K562 (cell line): ENCODE data around the gene ANK3. TPM values are rescaled to one million over a fixed set of nuclear protein-coding genes. Genes with fewer than 3 reads are reported as not detected.
A peak's percentile ranks its signal among the peaks of the same experiment; 100 is the strongest.

Source experiments
- ATAC-seq: fragments of 200-7000 bp; cut with Tn5 transposase; 3 replicates; pipeline ENCODE4 v1.9.1; 2020; ENCODE audit warnings: moderate library complexity
- BruUV-seq: library from RNA; stranded (reverse); fragments of 400-500 nt; replicated peaks from 2 replicates; lab custom pipeline; 2021; lab: Mats Ljungman, UMichigan
- CTCF ChIA-PET: fragments of 300-600 bp; formaldehyde crosslinking; extraction: SDS; loops from one replicate; lab custom pipeline; 2021; ENCODE audit warnings: low intra/inter-chr PET ratio; lab: Yijun Ruan, JAX
- POLR2A ChIA-PET: fragments of 300-600, 350-650 bp; sonication (Branson Sonifier 250); formaldehyde crosslinking; extraction: SDS; loops from one replicate; lab custom pipeline; 2021; ENCODE audit warnings: antibody characterized with exemption, inconsistent platforms; lab: Yijun Ruan, JAX
- DNase-seq, 4 experiments: peaks; one replicate each; pipeline versions ENCODE4 v3.0.0 to v3.0.0-alpha.2; 2011 to 2018; ENCODE audit warnings: low spot score in 3 of 4, mixed read lengths in 3 of 4; ENCODE audit errors: extremely low read depth in 1 of 4
- FAIRE-seq: peaks from 2 replicates; lab custom pipeline; 2011; peaks lifted over from hg19 to GRCh38; lab: Jason Lieb, UNC
- H2AFZ ChIP-seq: 2 replicates; pipeline ENCODE4 v1.6.0; 2011; ENCODE audit warnings: low read depth, low read length, control low read depth, inconsistent platforms
- H3K27ac ChIP-seq: fragments of 200-600 bp; 3 replicates; pipeline ENCODE4 v1.8.0; 2011; ENCODE audit warnings: low read depth, mild to moderate bottlenecking, control low read depth, inconsistent platforms, low read length, moderate library complexity, mixed read lengths; ENCODE audit errors: extremely low read depth
- H3K27me3 ChIP-seq, 2 experiments: fragments of 300-600 bp in 1 of 2; 2 replicates in 1 of 2; 3 replicates in 1 of 2; pipeline versions ENCODE4 v1.6.0 to v1.8.0; 2011; ENCODE audit warnings: inconsistent platforms in 2 of 2, low read length in 2 of 2, mild to moderate bottlenecking in 1 of 2, mixed read lengths in 1 of 2, moderate library complexity in 1 of 2; ENCODE audit not compliant: control insufficient read depth in 2 of 2, insufficient read depth in 2 of 2
- H3K36me3 ChIP-seq: fragments of 300-600 bp; 3 replicates; pipeline ENCODE4 v1.8.0; 2011; ENCODE audit warnings: mild to moderate bottlenecking, low read length, inconsistent platforms; ENCODE audit not compliant: control insufficient read depth, insufficient read depth
- H3K4me1 ChIP-seq, 2 experiments: fragments of 200-600 bp in 1 of 2; replicated peaks in 1 of 2; 2 replicates in 1 of 2; 3 replicates in 1 of 2; pipeline versions ENCODE4 v1.5.1 to v1.8.0; 2011; ENCODE audit warnings: inconsistent platforms in 2 of 2, low read length in 2 of 2, mild to moderate bottlenecking in 1 of 2, mixed read lengths in 1 of 2, moderate library complexity in 1 of 2; ENCODE audit not compliant: control insufficient read depth in 2 of 2, insufficient read depth in 2 of 2
- H3K4me2 ChIP-seq: 2 replicates; pipeline ENCODE4 v1.6.1; 2011; ENCODE audit warnings: low read length, control low read depth, inconsistent platforms, mixed read lengths; ENCODE audit not compliant: insufficient read depth
- H3K4me3 ChIP-seq: fragments of 200-600 bp; sonication (generic), shearing (Covaris generic); 2 replicates; pipeline ENCODE4 v1.5.1; 2016; ENCODE audit warnings: control low read depth, inconsistent platforms
- H3K79me2 ChIP-seq: fragments of 200-600 bp; 3 replicates; pipeline ENCODE4 v1.8.0; 2011; ENCODE audit warnings: low read length, inconsistent platforms; ENCODE audit not compliant: control insufficient read depth, insufficient read depth
- H3K9ac ChIP-seq, 2 experiments: 2 replicates each; pipeline versions ENCODE4 v1.6.0 to v1.6.1; 2011; ENCODE audit warnings: low read depth in 2 of 2, low read length in 2 of 2, control low read depth in 1 of 2, inconsistent platforms in 1 of 2, mild to moderate bottlenecking in 1 of 2, mixed read lengths in 1 of 2; ENCODE audit not compliant: insufficient read depth in 1 of 2
- H3K9me1 ChIP-seq: one replicate; pipeline ENCODE4 v1.6.0; 2011; ENCODE audit warnings: inconsistent platforms, mild to moderate bottlenecking, low read length, moderate library complexity; ENCODE audit not compliant: control insufficient read depth, insufficient read depth
- H3K9me3 ChIP-seq: replicated peaks from 2 replicates; pipeline ENCODE4 v1.5.1; 2011; ENCODE audit warnings: low read depth, low read length, inconsistent platforms; ENCODE audit not compliant: control insufficient read depth, insufficient read depth
- H4K20me1 ChIP-seq: replicated peaks from 2 replicates; pipeline ENCODE4 v1.6.1; 2011; ENCODE audit warnings: low read length, inconsistent platforms, mixed read lengths; ENCODE audit not compliant: control insufficient read depth, insufficient read depth
- BCOR ChIP-seq: fragments of 450-650 bp; IDR thresholded peaks from 2 replicates; pipeline ENCODE4 v1.6.1; 2016
- CBFA2T3 ChIP-seq: fragments of 450-650 bp; IDR thresholded peaks from 2 replicates; pipeline ENCODE4 v1.6.1; 2017
- FOXJ2 ChIP-seq: fragments of 200-800 bp; sonication (Bioruptor generic); IDR thresholded peaks from 2 replicates; pipeline ENCODE4 v1.6.1; 2016; ENCODE audit warnings: missing genetic modification characterization, missing compliant biosample characterization
- HNRNPLL ChIP-seq: fragments of 200-400 bp; formaldehyde crosslinking; IDR thresholded peaks from 2 replicates; pipeline ENCODE4 v1.6.1; 2017; ENCODE audit warnings: low read length, low read depth, mild to moderate bottlenecking; ENCODE audit not compliant: poor library complexity, severe bottlenecking
- KAT7 ChIP-seq: sonication (generic); formaldehyde crosslinking; IDR thresholded peaks from 2 replicates; pipeline ENCODE4 v1.8.0; 2022; ENCODE audit warnings: missing genetic modification reagents, mild to moderate bottlenecking, borderline replicate concordance
- KDM1A ChIP-seq, 2 experiments: fragments of 450-650 bp; IDR thresholded peaks; 2 replicates each; pipeline ENCODE4 v1.6.1; 2016; ENCODE audit warnings: mild to moderate bottlenecking in 2 of 2
- PBX2 ChIP-seq, 2 experiments: IDR thresholded peaks in 1 of 2; conservative IDR thresholded peaks in 1 of 2; 2 replicates each; pipeline ENCODE4 v1.6.1; 2016; ENCODE audit warnings: low read depth in 2 of 2, mild to moderate bottlenecking in 1 of 2, missing compliant biosample characterization in 1 of 2, missing genetic modification characterization in 1 of 2, moderate library complexity in 1 of 2
- POLR2AphosphoS5 ChIP-seq: IDR thresholded peaks from 2 replicates; pipeline ENCODE4 v1.6.1; 2011; ENCODE audit warnings: mild to moderate bottlenecking, low read depth, low read length, moderate library complexity; ENCODE audit not compliant: control insufficient read depth, insufficient read depth
- RBM25 ChIP-seq: fragments of 200-400 bp; formaldehyde crosslinking; IDR thresholded peaks from 2 replicates; pipeline ENCODE4 v1.6.1; 2018; ENCODE audit warnings: low read length, low read depth, moderate library complexity; ENCODE audit not compliant: severe bottlenecking
- RUNX1 ChIP-seq: sonication (generic); IDR thresholded peaks from 2 replicates; pipeline ENCODE4 v1.6.1; 2016; ENCODE audit warnings: antibody characterized with exemption, low read depth
- ZNF121 ChIP-seq: sonication (generic); formaldehyde crosslinking; conservative IDR thresholded peaks from 2 replicates; pipeline ENCODE4 v1.8.0; 2022; ENCODE audit warnings: missing genetic modification reagents
- WGBS: fragments of 100-300 bp; shearing (Covaris generic); methylation state at CpG from one replicate; pipeline ENCODE4 v1.1.6; 2016; ENCODE audit warnings: low coverage, mixed read lengths; ENCODE audit not compliant: insufficient coverage; ENCODE audit errors: missing lambda C conversion rate; 5-methylcytosine and 5-hydroxymethylcytosine counted together
- in situ Hi-C: fragments of 300-500 bp; cut with MboI; formaldehyde crosslinking; loops from 4 replicates; pipeline ENCODE4 v1.15.0; 2018; ENCODE audit warnings: inconsistent platforms, mixed read lengths
- intact Hi-C: fragments of 100-400 bp; cut with micrococcal nuclease; formaldehyde crosslinking; loops from 2 replicates; pipeline ENCODE4 v1.14.2; 2022
- polyA plus RNA-seq, 8 experiments: library from polyadenylated mRNA; depleted of rRNA in 4 of 8; stranded (reverse) in 5 of 8; unstranded in 3 of 8; fragments of >200 nt; fragmentation: Nextera tagmentation in 2 of 8; fragmentation: Illumina TruSeq in 1 of 8; extraction: Ambion mirVana in 2 of 8; extraction: Trizol in 1 of 8; gene quantifications; 2 replicates each; pipeline versions ENCODE4 v1.2.1 to v1.2.3, GENCODE V29; 2011 to 2014; ENCODE audit warnings: inconsistent platforms in 1 of 8, missing spikeins in 1 of 8
- total RNA-seq, 7 experiments: library from RNA; depleted of rRNA in 6 of 7; stranded (reverse); fragments of >200 nt in 6 of 7; fragmentation: Illumina TruSeq in 2 of 7; extraction: Trizol in 2 of 7; gene quantifications; 2 replicates each; pipeline versions ENCODE4 v1.2.1 to v1.2.3, GENCODE V29; 2011 to 2021; ENCODE audit warnings: low replicate concordance in 1 of 7
- TF ChIP-seq, protein P1 (sequence below): fragments of 250-450 bp; sonication (Bioruptor Pico); IDR thresholded peaks from 2 replicates; pipeline ENCODE4 v1.5.0; 2020; ENCODE audit warnings: mild to moderate bottlenecking

Gene ANK3
- total and polyA plus RNA-seq, 9 of the 15 experiments (the other 6 are each of a cell fraction or from before 2014, with no cell fraction given): 10.0 to 32.3 (median 17.9) TPM

DNA sequence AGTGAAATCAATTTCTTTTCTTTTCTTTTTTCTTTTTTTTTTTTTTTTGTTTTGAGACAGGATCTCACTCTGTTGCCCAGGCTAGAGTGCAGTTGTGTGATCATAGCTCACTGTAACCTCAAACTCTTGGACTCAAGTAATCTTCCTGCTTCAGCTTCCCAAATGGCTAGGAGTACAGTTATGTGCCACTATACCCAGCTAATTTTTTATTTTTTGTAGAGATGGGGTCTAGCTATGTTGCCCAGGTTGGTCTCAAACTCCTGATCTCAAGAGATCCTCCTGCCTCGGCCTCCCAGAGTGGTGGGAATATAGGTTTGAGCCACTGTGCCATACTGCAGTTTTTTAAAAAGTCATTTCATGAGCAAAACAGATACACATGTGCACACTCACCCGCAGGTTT lies 79.8 kb downstream of the ANK3 start:
- WGBS: 77% methylated on average over 2 of the region's 2 CpGs
- POLR2A ChIA-PET: interaction anchor here (2.2 kb wide), 1 partner anchor 10 kb away, joined by 6 read pairs; no protein-coding TSS in a partner anchor
- FAIRE-seq: no peak

GRCh38 chr10:60309371-60309770 lies 80.3 kb downstream of the ANK3 start:
- BruUV-seq: no TSS peak
- ChIA-PET POLR2A (interaction anchor here (0.6 to 2.2 kb wide), 4 partner anchors 9 to 85 kb away, joined by 3 to 6 read pairs (median 4); no protein-coding TSS in a partner anchor), CTCF (no interaction called here)
- H3K27me3 ChIP-seq: no peaks in the 10 kb centered on the region
- H3K4me1 ChIP-seq: peaks cover 19 to 55% of the 10 kb centered on the region in 2 experiments
- ATAC-seq (no peak), DNase-seq (no peak), FAIRE-seq (no peak)
- H3K9me1 ChIP-seq: no peaks in the 10 kb centered on the region
- H3K4me2 ChIP-seq: no peak overlapping the region
- H3K9me3 ChIP-seq: no peaks in the 10 kb centered on the region
- H3K9ac ChIP-seq: no peak overlapping the region
- intact Hi-C loops (no loop called here), in situ Hi-C loops (no loop called here)
- H3K4me3 ChIP-seq: no peak overlapping the region
- no peak overlapping the region for H3K27ac ChIP-seq
- H3K36me3 ChIP-seq: no peaks in the 10 kb centered on the region
- no peaks in the 10 kb centered on the region for H3K79me2 ChIP-seq
- peak overlapping the region; percentile 36; the same call in 1 of the 2 replicates for H2AFZ ChIP-seq
- H4K20me1 ChIP-seq: no peaks in the 10 kb centered on the region
- TF ChIP-seq HNRNPLL (no peak), FOXJ2 (tag) (no peak), KAT7 (CRISPR knock-in tag) (no peak), RUNX1 (no peak), PBX2 (CRISPR knock-in tag; IDR thresholded peaks at IDR 0.05; ENCODE audit: low read depth) (no peak), PBX2 (tag; conservative IDR thresholded peaks at IDR 0.05; ENCODE audit: low read depth) (peak; percentile 29; the same call in 1 of the 2 replicates), POLR2AphosphoS5 (no peak)
- TF ChIP-seq, protein P1, sequence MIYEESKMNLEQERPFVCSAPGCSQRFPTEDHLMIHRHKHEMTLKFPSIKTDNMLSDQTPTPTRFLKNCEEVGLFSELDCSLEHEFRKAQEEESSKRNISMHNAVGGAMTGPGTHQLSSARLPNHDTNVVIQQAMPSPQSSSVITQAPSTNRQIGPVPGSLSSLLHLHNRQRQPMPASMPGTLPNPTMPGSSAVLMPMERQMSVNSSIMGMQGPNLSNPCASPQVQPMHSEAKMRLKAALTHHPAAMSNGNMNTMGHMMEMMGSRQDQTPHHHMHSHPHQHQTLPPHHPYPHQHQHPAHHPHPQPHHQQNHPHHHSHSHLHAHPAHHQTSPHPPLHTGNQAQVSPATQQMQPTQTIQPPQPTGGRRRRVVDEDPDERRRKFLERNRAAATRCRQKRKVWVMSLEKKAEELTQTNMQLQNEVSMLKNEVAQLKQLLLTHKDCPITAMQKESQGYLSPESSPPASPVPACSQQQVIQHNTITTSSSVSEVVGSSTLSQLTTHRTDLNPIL (CRISPR knock-in tag): no peak

More for the DNA sequence above, 79.8 kb downstream of the ANK3 start:
- peaks cover 16 to 56% of the 10 kb centered on the region in 2 experiments for H3K4me1 ChIP-seq
- H3K36me3 ChIP-seq: no peaks in the 10 kb centered on the region
- H3K4me3 ChIP-seq: no peak overlapping the region
- no peaks in the 10 kb centered on the region for H3K9me3 ChIP-seq
- in situ Hi-C loops: no loop called here
- H2AFZ ChIP-seq: no peak overlapping the region
- BruUV-seq: no TSS peak
- H3K4me2 ChIP-seq: no peak overlapping the region
- no peak overlapping the region for H3K9ac ChIP-seq
- intact Hi-C loops: no loop called here
- no peaks in the 10 kb centered on the region for H3K79me2 ChIP-seq
- no peak for DNase-seq
- no peak for ATAC-seq
- no peaks in the 10 kb centered on the region for H3K9me1 ChIP-seq
- H3K27me3 ChIP-seq: no peaks in the 10 kb centered on the region
- TF ChIP-seq RBM25 (peak; percentile 62), ZNF121 (CRISPR knock-in tag) (peak; percentile 94), BCOR (peak; percentile 69), CBFA2T3 (no peak), KDM1A (IDR thresholded peaks at IDR 0.05) (peak in 1 of 2 experiments; percentile 42; a peak in 1 of 4 replicates)
- TF ChIP-seq, all 486 proteins: peak for 4
- no peak overlapping the region for H3K27ac ChIP-seq
- no peaks in the 10 kb centered on the region for H4K20me1 ChIP-seq
- CTCF ChIA-PET: no interaction called here
